Umbilical cord (tissue), 2 donors: Measurements from ENCODE around the gene PLEKHA4. TPM values are rescaled to one million over a fixed set of nuclear protein-coding genes. Genes with fewer than 3 reads are reported as not detected.
"Not testable (repeated sequence)": the region's sequence is repeated elsewhere in the genome, so short reads cannot be mapped to it uniquely, and the experiment has no call there.

Experiments used
- DNase-seq: peaks from one replicate; pipeline ENCODE4 v3.0.0-alpha.2; 2015; ENCODE audit warnings: low spot score
- total RNA-seq: library from RNA; depleted of rRNA; stranded (reverse); fragments of >200 nt; gene quantifications from one replicate; pipeline ENCODE4 v1.2.3, GENCODE V29; 2014; ENCODE audit warnings: low replicate concordance; ENCODE audit not compliant: insufficient read depth

The PLEKHA4 gene
- total RNA-seq, 1 donor from 2014 or later = 2.6 TPM

DNA sequence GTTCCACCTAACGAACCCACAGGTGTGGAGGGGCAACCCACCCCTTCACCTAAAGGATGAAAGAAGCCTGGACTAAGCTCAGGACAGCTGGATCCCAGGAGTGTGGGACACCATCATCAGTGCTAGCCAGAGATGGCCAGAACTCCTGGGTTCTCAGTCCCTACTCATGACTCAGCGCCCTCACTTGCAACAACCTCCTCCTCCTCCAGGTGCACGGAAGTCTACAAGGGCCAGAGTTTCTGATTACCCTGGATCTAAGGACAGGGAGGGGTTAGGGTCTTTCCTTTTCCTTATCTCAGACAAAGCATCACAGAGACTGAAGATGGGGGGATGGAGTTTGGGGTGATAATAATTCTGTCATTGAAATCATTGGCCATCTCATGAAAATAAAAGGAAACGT, 22.1 kb upstream of the PLEKHA4 start:
- no peak for DNase-seq

GRCh38 chr19:48889496-48889895, 21.1 kb upstream of the PLEKHA4 start:
- not testable (repeated sequence) for DNase-seq

DNA sequence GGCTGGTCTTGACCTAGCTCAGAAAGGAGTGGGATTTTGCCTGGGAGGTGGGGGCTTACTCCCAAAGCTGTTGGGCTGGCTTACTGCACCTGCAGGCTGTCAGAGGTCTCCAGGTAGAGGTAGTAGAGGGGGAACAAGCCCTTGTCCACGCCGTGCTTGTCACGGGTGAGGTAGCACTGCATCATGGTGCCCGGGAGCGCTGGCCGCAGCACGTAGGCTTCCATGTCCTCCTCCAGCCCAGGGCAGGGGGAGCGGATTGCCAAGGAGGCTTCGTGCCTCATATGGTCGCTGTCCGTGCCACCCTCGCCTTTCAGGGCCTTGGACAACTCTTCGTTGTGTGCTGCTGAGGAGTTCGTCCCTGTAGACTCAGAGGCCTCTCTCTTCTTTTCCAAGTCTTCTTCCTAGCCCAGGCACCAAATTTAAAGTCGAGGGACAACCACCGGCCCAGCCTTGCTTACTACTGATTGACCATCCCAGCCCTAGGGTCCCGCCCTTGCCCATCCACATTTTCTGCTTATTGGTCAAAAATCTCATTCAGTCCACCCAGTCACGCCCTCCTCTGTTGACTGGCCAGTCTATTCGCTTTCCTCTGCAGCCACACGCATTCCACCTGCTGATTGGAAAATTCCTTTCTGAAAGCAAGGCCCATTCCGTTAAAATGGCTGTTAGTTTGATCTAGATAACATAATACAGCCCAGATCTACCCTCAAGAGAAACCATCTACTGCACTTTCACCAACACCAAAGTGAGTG, 19.6 kb upstream of the PLEKHA4 start:
- DNase-seq = no peak

- DNase-seq = no peak
Observed at GRCh38 chr19:48883726-48884125, 15.3 kb upstream of the PLEKHA4 start.

DNA sequence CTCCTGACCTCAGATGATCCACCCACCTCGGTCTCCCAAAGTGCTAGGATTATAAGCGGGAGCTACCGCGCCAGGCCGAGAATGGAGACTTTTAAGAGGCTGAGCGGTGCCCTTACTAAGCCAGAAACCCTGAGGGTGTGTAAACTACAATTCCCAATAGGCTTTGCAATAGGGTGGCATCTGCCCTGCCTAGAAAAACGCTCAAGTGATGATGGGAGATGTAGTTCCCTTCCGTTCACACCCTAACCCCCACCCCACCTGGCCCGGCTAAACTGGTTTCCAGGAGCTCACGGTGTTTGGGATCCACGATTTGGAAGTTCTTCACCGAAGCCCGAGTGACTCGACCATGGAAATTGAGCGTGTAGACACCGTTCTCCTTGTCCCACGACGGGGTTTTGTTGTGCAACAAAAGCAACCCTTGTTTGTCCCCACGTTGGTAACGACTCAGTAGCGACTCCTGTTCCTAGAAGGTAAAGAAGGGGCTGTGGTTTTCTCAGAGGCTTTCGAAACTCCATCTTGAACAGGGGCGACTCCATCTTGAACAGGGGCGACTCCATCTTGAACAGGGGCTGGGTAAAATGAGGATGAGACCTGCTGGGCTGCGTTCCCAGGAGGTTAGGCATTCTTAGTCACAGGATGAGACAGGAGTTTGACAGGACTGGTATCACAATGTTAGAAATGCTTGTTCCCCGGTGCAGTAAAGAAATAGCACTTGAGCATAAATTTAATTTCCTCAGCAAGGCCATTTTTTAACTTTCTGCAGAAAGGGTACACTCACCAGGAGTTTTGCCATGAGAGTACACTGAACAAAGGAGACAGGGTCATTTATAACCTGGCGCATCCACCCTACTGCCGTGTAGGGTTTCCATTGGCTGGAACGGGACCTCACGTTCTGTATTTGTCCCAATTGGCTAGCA, 13.6 kb upstream of the PLEKHA4 start:
- peak; percentile 38 for DNase-seq

- not testable (repeated sequence) for DNase-seq
Observed at GRCh38 chr19:48879696-48880095, 11.3 kb upstream of the PLEKHA4 start.

- DNase-seq = no peak
Observed at GRCh38 chr19:48879025-48879637, 10.7 kb upstream of the PLEKHA4 start.

DNA sequence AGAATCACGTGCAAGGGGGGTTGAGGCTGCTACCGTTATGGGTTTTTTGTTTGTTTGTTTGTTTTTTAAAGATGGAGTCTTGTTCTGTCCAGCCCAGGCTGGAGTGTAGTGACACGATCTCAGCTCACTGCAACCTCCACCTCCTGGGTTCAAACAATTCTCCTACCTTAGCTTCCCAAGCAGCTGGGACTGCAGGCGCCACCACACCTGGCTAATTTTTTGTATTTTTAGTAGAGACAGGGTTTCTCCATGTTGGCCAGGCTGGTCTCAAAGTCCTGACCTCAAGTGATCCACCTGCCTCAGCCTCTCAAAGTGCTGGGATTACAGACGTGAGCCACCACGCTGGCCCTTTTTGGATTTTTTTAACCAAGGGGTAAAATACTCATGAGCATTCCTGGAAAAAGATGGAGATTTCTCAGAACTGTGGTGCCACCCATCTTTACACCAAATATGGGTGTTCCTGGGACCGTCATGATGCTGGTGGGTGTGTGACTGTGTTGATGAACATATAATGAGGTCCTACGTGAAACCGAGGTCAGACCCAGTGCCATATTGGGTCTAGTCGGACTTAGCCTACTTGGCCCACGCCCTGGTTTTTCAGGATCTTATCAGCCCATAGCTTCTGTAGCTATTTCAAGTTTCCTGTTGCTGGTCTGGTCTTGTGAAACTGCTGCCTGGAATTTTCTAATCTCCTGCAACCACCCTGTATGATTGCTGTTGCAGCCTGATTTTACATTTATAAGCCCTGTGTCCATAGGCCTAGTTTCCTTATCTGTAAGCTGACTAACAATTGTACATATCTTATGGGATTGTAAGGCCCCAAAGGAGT, 10.0 kb upstream of the PLEKHA4 start:
- peak; percentile 90 for DNase-seq

- DNase-seq = no peak
Observed at GRCh38 chr19:48877855-48878195, 9.4 kb upstream of the PLEKHA4 start.

GRCh38 chr19:48876043-48876981, 7.9 kb upstream of the PLEKHA4 start:
- DNase-seq = peak; percentile 28

- peak; percentile 61 for DNase-seq
Observed at GRCh38 chr19:48874303-48875135, 6.1 kb upstream of the PLEKHA4 start.

DNA sequence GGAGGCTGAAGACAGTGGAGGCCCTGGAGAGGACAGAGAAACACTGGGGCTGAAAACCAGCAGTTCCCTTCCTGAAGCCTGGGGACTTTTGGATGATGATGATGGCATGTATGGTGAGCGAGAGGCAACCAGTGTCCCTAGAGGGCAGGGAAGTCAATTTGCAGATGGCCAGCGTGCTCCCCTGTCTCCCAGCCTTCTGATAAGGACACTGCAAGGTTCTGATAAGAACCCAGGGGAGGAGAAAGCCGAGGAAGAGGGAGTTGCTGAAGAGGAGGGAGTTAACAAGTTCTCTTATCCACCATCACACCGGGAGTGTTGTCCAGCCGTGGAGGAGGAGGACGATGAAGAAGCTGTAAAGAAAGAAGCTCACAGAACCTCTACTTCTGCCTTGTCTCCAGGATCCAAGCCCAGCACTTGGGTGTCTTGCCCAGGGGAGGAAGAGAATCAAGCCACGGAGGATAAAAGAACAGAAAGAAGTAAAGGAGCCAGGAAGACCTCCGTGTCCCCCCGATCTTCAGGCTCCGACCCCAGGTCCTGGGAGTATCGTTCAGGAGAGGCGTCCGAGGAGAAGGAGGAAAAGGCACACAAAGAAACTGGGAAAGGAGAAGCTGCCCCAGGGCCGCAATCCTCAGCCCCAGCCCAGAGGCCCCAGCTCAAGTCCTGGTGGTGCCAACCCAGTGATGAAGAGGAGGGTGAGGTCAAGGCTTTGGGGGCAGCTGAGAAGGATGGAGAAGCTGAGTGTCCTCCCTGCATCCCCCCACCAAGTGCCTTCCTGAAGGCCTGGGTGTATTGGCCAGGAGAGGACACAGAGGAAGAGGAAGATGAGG, 5.3 kb upstream of the PLEKHA4 start:
- no peak for DNase-seq

GRCh38 chr19:48872884-48873475, 4.6 kb upstream of the PLEKHA4 start:
- peak; percentile 95 for DNase-seq

DNA sequence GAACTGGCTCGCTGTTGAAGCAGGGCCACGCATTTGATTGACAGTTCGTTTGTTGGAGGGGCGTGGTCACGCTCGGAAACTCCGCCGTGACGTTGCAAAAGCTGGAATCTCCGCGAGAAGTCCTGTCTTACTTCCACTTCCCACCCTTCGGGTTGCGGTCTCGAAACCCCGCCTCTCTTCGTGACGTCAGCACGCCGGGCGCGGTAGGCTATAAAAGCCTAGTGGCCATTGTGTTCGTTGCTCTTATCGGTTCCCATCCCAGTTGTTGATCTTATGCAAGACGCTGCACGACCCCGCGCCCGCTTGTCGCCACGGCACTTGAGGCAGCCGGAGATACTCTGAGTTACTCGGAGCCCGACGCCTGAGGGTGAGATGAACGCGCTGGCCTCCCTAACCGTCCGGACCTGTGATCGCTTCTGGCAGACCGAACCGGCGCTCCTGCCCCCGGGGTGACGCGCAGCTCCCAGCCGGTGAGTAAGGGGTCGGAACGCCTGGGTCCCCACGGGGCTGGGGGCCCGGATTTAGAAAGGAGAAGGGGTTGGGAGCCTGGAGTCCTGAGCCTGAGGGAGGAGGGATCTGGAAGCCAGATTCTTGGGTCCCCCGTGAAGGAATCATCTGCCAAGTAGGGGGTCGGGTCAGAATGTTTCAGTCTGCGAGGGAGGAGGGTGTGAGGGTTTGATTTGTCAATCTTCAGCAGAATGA, 3.9 kb upstream of the PLEKHA4 start, which contains the start of gene PPP1R15A:
PPP1R15A (plus strand) TSS at position 240 of the 702 bp plus-strand sequence. CDS start 813 bp downstream, outside the sequence.
- peak; percentile 98 for DNase-seq

DNA sequence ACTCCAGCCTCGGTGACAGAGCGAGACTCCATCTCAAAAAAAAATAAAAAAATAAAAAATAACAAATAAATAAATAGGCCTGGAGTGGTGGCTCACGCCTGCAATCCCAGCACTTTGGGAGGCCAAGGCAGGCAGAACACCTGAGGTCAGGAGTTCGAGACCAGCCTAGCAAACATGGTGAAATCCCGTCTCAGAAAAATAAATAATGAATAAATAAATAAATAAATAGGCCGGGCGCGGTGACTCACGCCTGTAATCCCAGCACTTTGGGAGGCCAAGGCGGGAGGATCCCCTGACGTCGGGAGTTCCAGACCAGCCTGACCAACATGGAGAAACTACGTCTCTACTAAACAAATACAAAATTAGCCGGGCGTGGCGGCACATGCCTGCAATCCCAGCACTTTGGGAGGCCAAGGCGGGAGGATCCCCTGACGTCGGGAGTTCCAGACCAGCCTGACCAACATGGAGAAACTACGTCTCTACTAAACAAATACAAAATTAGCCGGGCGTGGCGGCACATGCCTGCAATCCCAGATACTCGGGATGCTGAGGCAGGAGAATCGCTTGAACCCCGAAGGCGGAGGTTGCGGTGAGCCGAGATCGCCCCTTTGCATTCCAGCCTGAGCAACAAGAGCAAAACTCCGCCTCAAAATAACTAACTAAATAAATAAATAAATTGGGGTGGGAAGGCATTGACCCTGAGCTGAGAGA, 3.2 kb upstream of the PLEKHA4 start:
- not testable (repeated sequence) for DNase-seq

- no peak for DNase-seq
Observed at GRCh38 chr19:48870048-48870447, 1.6 kb upstream of the PLEKHA4 start.

DNA sequence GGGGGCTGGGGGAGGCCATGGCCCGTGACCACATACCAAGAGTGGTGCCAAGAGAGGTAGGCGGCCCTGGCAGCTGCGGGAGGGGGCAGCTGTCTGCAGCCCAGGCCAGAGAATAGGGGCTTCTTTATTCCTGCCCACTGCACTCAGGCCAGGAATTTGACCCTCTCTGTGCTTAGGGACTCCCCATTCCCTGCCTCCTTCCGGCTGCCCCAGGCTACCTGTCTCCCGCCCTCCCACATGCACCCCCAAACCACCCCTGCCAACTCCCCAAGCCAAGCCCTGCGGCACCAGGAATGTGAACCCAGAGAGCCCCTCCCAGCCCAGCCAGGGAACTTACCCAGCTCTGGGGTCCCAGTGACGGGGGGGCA, 687 bp downstream of the PLEKHA4 start:
- DNase-seq = no peak
